MCF 10A (cell line): ENCODE measurements around the gene PIP4K2C. TPM values are rescaled to one million over a fixed set of nuclear protein-coding genes. Genes with fewer than 3 reads are reported as not detected.

Experiments used
- BruUV-seq: library from RNA; stranded (reverse); fragments of 400-500 nt; replicated peaks from 2 replicates; lab custom pipeline; 2021; lab: Mats Ljungman, UMichigan
- CTCF ChIA-PET: fragments of 300-600 bp; sonication (Branson Sonifier 250); formaldehyde crosslinking; extraction: SDS; loops from one replicate; lab custom pipeline; 2021; ENCODE audit warnings: antibody characterized with exemption, inconsistent platforms; lab: Yijun Ruan, JAX
- POLR2A ChIA-PET: fragments of 300-600, 350-650 bp; sonication (Branson Sonifier 250); formaldehyde crosslinking; extraction: SDS; loops from one replicate; lab custom pipeline; 2020; ENCODE audit warnings: antibody characterized with exemption, inconsistent platforms; lab: Yijun Ruan, JAX
- DNase-seq: peaks from one replicate; pipeline ENCODE4 v3.0.0-alpha.2; 2018; ENCODE audit not compliant: unreplicated experiment
- H3K27ac Mint-ChIP-seq: one replicate; pipeline ENCODE4 v1.8.0; 2022; ENCODE audit warnings: mild to moderate bottlenecking, low read depth, mixed read lengths; ENCODE audit not compliant: unreplicated experiment
- H3K27me3 Mint-ChIP-seq: one replicate; pipeline ENCODE4 v1.8.0; 2022; ENCODE audit warnings: mixed read lengths; ENCODE audit not compliant: insufficient read depth, unreplicated experiment
- H3K36me3 Mint-ChIP-seq: one replicate; pipeline ENCODE4 v1.8.0; 2022; ENCODE audit warnings: mild to moderate bottlenecking, moderate library complexity, mixed read lengths; ENCODE audit not compliant: insufficient read depth, unreplicated experiment
- H3K4me1 Mint-ChIP-seq: one replicate; pipeline ENCODE4 v1.8.0; 2022; ENCODE audit warnings: mixed read lengths; ENCODE audit not compliant: insufficient read depth, unreplicated experiment
- H3K4me3 Mint-ChIP-seq: one replicate; pipeline ENCODE4 v1.8.0; 2022; ENCODE audit warnings: mild to moderate bottlenecking, moderate library complexity, mixed read lengths; ENCODE audit not compliant: unreplicated experiment
- H3K9me3 Mint-ChIP-seq: one replicate; pipeline ENCODE4 v1.8.0; 2022; ENCODE audit warnings: mixed read lengths; ENCODE audit not compliant: unreplicated experiment
- intact Hi-C: fragments of 100-400 bp; cut with micrococcal nuclease; formaldehyde crosslinking; loops from 2 replicates; pipeline ENCODE4 v1.14.1; 2022
- total RNA-seq: library from RNA; stranded (reverse); gene quantifications from 2 replicates; pipeline ENCODE4 v1.2.3, GENCODE V29; 2022
- TF ChIP-seq, protein P1 (sequence below): fragments of 200-600 bp; IDR thresholded peaks from one replicate; pipeline ENCODE4 v1.8.0; 2022; ENCODE audit warnings: antibody characterized with exemption, mild to moderate bottlenecking; ENCODE audit not compliant: unreplicated experiment

The PIP4K2C gene
- total RNA-seq, 1 experiment from 2014 or later, result 32.0 TPM

DNA sequence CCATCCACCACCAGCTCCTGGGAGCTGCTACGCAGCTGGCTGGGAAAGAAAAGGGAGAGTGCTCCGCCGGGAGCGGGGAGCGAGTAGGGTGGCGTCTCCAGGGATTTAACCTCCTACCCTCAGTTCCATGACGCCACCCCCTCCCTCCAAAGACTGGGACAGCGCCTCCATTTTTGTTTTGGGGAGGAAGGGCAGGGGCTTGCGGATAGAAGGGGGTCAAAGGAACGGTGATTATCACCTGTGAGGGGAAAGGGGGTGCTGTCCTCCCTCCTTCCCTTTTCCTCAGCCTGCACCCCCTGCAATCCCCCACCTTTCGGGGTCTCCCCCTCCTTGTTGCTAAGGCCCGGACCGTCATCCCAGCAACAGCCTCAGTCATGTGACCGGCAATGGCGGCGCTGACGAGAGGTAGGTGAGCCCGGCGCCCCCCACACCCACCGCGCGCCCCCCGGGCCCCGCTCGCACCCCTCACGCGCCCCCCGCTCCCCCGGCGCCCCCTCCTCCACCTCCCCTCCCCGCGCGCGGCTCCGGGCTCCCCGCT is 13.5 kb downstream of the PIP4K2C start, which contains the start of gene DTX3:
DTX3 (plus strand) TSS at position 371 of the 538 bp plus-strand sequence. CDS start 1,694 bp downstream, outside the sequence.
- POLR2A ChIA-PET, result interaction anchor here (0.7 to 1.3 kb wide), 3 partner anchors 11 to 14 kb away, joined by 3 to 6 read pairs (median 5); partner anchors contain the start of gene PIP4K2C
- no TSS peak for BruUV-seq
- Mint-ChIP-seq H3K27me3 (no peaks in the 10 kb centered on the region), H3K9me3 (no peaks in the 10 kb centered on the region), H3K4me1 (peaks cover 13% of the 10 kb centered on the region), H3K27ac (no peak within 1 kb of the TSS), H3K36me3 (peaks cover 19% of the 10 kb centered on the region), H3K4me3 (peak within 1 kb of the TSS; percentile 64)
- TF ChIP-seq, protein P1, sequence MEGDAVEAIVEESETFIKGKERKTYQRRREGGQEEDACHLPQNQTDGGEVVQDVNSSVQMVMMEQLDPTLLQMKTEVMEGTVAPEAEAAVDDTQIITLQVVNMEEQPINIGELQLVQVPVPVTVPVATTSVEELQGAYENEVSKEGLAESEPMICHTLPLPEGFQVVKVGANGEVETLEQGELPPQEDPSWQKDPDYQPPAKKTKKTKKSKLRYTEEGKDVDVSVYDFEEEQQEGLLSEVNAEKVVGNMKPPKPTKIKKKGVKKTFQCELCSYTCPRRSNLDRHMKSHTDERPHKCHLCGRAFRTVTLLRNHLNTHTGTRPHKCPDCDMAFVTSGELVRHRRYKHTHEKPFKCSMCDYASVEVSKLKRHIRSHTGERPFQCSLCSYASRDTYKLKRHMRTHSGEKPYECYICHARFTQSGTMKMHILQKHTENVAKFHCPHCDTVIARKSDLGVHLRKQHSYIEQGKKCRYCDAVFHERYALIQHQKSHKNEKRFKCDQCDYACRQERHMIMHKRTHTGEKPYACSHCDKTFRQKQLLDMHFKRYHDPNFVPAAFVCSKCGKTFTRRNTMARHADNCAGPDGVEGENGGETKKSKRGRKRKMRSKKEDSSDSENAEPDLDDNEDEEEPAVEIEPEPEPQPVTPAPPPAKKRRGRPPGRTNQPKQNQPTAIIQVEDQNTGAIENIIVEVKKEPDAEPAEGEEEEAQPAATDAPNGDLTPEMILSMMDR, result no peak
- no peak for DNase-seq
- CTCF ChIA-PET, result interaction anchor here (4.5 kb wide), 1 partner anchor 21 kb away, joined by 30 read pairs; no protein-coding TSS in a partner anchor
- intact Hi-C loops, result no loop called here

- no peaks in the 10 kb centered on the region for H3K27me3 Mint-ChIP-seq
- ChIA-PET CTCF (interaction anchor here (1.3 to 4.5 kb wide), 3 partner anchors 17 to 28 kb away, joined by 4 to 30 read pairs (median 4); partner anchors contain the start of gene B4GALNT1), POLR2A (interaction anchor here (1.0 to 1.1 kb wide), 2 partner anchors 12 to 14 kb away, joined by 3 read pairs; no protein-coding TSS in a partner anchor)
- peaks cover 14% of the 10 kb centered on the region for H3K36me3 Mint-ChIP-seq
- H3K9me3 Mint-ChIP-seq, result no peaks in the 10 kb centered on the region
- no TSS peak for BruUV-seq
- TF ChIP-seq, protein P1, result no peak
- H3K27ac Mint-ChIP-seq, result no peak overlapping the region
- H3K4me3 Mint-ChIP-seq, result peak overlapping the region; percentile 64
- H3K4me1 Mint-ChIP-seq, result peaks cover 13% of the 10 kb centered on the region
- intact Hi-C loops, result no loop called here
- no peak for DNase-seq
These were observed 14.2 kb downstream of the PIP4K2C start for GRCh38 chr12:57604992-57605810.

- H3K36me3 Mint-ChIP-seq, result peaks cover 7% of the 10 kb centered on the region
- H3K4me3 Mint-ChIP-seq, result no peak overlapping the region
- H3K27me3 Mint-ChIP-seq, result no peaks in the 10 kb centered on the region
- CTCF ChIA-PET, result interaction anchor here (0.6 to 4.5 kb wide), 4 partner anchors 17 to 1443 kb away, joined by 3 to 30 read pairs (median 4); partner anchors contain the start of gene B4GALNT1
- no peaks in the 10 kb centered on the region for H3K9me3 Mint-ChIP-seq
- peaks cover 13% of the 10 kb centered on the region for H3K4me1 Mint-ChIP-seq
- POLR2A ChIA-PET, result interaction anchor here (1.0 to 1.2 kb wide), 3 partner anchors 11 to 14 kb away, joined by 3 to 5 read pairs (median 3); no protein-coding TSS in a partner anchor
- H3K27ac Mint-ChIP-seq, result no peak overlapping the region
- DNase-seq, result no peak
- TF ChIP-seq, protein P1, result no peak
- intact Hi-C loops, result no loop called here
- BruUV-seq, result no TSS peak
These were observed 14.9 kb downstream of the PIP4K2C start for GRCh38 chr12:57605811-57606311.
